Glutamatergic neuron (in vitro differentiated cells): ENCODE results near the gene THSD4. TPM values are rescaled to one million over a fixed set of nuclear protein-coding genes. Genes with fewer than 3 reads are reported as not detected.
"Not testable (repeated sequence)": the region's sequence is repeated elsewhere in the genome, so short reads cannot be mapped to it uniquely, and the experiment has no call there.

Experiments
- DNase-seq: peaks from one replicate; pipeline ENCODE4 v3.0.0; 2022
- H3K27ac Mint-ChIP-seq: one replicate; pipeline ENCODE4 v1.8.0; 2020; ENCODE audit warnings: mild to moderate bottlenecking, mixed read lengths, inconsistent platforms; ENCODE audit not compliant: unreplicated experiment
- H3K27me3 Mint-ChIP-seq: one replicate; pipeline ENCODE4 v1.8.0; 2020; ENCODE audit warnings: mild to moderate bottlenecking, moderate library complexity, mixed read lengths, inconsistent platforms; ENCODE audit not compliant: unreplicated experiment
- H3K36me3 Mint-ChIP-seq: one replicate; pipeline ENCODE4 v1.8.0; 2020; ENCODE audit warnings: mild to moderate bottlenecking, mixed read lengths, inconsistent platforms; ENCODE audit not compliant: unreplicated experiment
- H3K4me1 Mint-ChIP-seq: one replicate; pipeline ENCODE4 v1.8.0; 2020; ENCODE audit warnings: mild to moderate bottlenecking, low read depth, mixed read lengths, inconsistent platforms; ENCODE audit not compliant: unreplicated experiment
- H3K4me3 Mint-ChIP-seq: one replicate; pipeline ENCODE4 v1.8.0; 2020; ENCODE audit warnings: mild to moderate bottlenecking, mixed read lengths, inconsistent platforms; ENCODE audit not compliant: unreplicated experiment
- H3K9me3 Mint-ChIP-seq: one replicate; pipeline ENCODE4 v1.8.0; 2020; ENCODE audit warnings: mild to moderate bottlenecking, moderate library complexity, mixed read lengths, inconsistent platforms; ENCODE audit not compliant: unreplicated experiment
- total RNA-seq: library from RNA; stranded (reverse); fragmentation: NEBNext Ultra II Directional; extraction: Animal tissue kit (Norgen Biotek cat#: 25700); gene quantifications from one replicate; pipeline ENCODE4 v1.2.1, GENCODE V29; 2021; ENCODE audit not compliant: unreplicated experiment
- TF ChIP-seq, protein P1 (sequence below): fragments of 200-600 bp; sonication (generic); IDR thresholded peaks from one replicate; pipeline ENCODE4 v1.5.0; 2021; ENCODE audit not compliant: partially characterized antibody, unreplicated experiment

The THSD4 gene
- total RNA-seq, 1 donor from 2014 or later: 12.3 TPM

GRCh38 chr15:71312194-71312708 is 197.0 kb downstream of the THSD4 start:
- Mint-ChIP-seq H3K36me3 (peaks cover 10% of the 10 kb centered on the region), H3K27me3 (peaks cover 1% of the 10 kb centered on the region), H3K4me3 (no peak overlapping the region), H3K9me3 (no peaks in the 10 kb centered on the region), H3K27ac (no peak overlapping the region), H3K4me1 (no peaks in the 10 kb centered on the region)
- no peak for DNase-seq
- TF ChIP-seq, protein P1, sequence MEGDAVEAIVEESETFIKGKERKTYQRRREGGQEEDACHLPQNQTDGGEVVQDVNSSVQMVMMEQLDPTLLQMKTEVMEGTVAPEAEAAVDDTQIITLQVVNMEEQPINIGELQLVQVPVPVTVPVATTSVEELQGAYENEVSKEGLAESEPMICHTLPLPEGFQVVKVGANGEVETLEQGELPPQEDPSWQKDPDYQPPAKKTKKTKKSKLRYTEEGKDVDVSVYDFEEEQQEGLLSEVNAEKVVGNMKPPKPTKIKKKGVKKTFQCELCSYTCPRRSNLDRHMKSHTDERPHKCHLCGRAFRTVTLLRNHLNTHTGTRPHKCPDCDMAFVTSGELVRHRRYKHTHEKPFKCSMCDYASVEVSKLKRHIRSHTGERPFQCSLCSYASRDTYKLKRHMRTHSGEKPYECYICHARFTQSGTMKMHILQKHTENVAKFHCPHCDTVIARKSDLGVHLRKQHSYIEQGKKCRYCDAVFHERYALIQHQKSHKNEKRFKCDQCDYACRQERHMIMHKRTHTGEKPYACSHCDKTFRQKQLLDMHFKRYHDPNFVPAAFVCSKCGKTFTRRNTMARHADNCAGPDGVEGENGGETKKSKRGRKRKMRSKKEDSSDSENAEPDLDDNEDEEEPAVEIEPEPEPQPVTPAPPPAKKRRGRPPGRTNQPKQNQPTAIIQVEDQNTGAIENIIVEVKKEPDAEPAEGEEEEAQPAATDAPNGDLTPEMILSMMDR: no peak

GRCh38 chr15:71312731-71313460 is 197.6 kb downstream of the THSD4 start:
- no peak overlapping the region for H3K4me3 Mint-ChIP-seq
- no peaks in the 10 kb centered on the region for H3K4me1 Mint-ChIP-seq
- H3K36me3 Mint-ChIP-seq: peaks cover 12% of the 10 kb centered on the region
- DNase-seq: no peak
- no peaks in the 10 kb centered on the region for H3K9me3 Mint-ChIP-seq
- H3K27ac Mint-ChIP-seq: no peak overlapping the region
- H3K27me3 Mint-ChIP-seq: peaks cover 2% of the 10 kb centered on the region
- TF ChIP-seq, protein P1: no peak

DNA sequence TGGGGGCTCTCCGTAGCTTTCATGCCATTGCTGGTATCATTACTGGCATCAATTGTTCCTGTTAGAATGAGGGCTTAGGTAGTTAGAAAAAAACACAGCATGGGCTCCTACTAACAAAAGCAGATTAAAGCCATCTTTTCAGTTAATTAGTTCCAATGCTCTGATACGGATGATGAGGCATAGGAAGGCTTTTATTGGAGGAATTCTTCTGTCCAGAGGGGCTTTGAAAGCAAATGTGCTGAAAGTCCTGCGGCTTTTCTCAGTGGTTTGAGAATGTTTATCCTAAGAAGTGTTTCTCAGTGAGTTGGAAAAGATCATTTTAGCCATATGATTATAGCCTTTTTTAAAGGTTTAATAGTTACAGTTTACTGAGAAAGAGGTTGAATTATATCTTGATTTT is 198.5 kb downstream of the THSD4 start:
- H3K9me3 Mint-ChIP-seq: no peaks in the 10 kb centered on the region
- DNase-seq: no peak
- peaks cover 12% of the 10 kb centered on the region for H3K36me3 Mint-ChIP-seq
- H3K27me3 Mint-ChIP-seq: peaks cover 2% of the 10 kb centered on the region
- no peak overlapping the region for H3K4me3 Mint-ChIP-seq
- H3K27ac Mint-ChIP-seq: no peak overlapping the region
- H3K4me1 Mint-ChIP-seq: no peaks in the 10 kb centered on the region
- TF ChIP-seq, protein P1: no peak

DNA sequence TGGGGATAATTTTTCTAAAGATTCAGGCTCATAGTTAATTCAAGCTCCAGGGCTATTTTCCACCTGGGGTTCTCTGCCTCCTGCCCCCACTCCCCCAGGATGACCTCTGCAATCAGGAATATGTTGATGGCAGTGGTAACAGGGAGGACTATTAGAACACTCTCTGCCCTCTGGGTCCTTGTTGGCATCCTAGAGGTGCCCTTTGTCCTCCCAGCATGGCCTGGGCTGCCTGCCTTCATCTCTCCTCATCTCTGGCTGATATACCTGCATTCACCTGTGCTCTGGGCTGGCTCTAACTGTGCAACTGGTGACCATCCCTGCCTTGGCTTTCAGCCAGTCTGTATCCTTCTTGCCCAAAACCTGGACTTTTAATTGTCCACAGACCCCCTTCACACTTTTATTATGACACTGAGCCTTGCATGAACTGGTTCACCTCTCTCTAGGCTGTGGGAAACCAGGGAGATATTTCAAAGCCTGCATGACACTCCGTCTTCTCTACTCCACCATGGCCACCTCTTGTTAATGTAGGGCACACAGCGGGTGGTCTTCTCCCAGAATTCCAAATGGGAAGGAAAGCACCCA is 199.8 kb downstream of the THSD4 start:
- Mint-ChIP-seq H3K36me3 (peaks cover 12% of the 10 kb centered on the region), H3K27ac (no peak overlapping the region), H3K9me3 (no peaks in the 10 kb centered on the region), H3K4me3 (no peak overlapping the region), H3K4me1 (no peaks in the 10 kb centered on the region), H3K27me3 (peaks cover 2% of the 10 kb centered on the region)
- TF ChIP-seq, protein P1: no peak
- no peak for DNase-seq

DNA sequence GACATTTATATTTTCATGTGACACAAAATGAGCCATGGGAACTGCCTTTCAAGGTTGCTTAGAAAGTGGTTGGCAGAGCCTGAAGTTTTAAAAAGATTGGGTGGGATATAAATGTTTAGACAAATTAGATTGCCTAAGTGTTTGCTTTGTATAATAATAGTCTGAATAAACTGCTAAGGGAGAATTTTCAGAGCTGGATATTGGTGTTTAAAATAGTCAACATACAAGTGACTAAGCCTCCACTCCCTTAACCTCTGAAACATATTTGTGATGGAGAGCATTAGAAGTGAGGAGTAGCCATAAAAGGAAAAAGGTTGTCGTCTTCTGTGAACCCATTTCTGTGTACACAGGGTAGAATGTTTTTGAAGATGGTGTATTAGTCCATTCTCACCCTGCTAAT is 201.6 kb downstream of the THSD4 start:
- no peaks in the 10 kb centered on the region for H3K9me3 Mint-ChIP-seq
- no peak overlapping the region for H3K27ac Mint-ChIP-seq
- no peaks in the 10 kb centered on the region for H3K4me1 Mint-ChIP-seq

GRCh38 chr15:71319424-71319823 is 204.2 kb downstream of the THSD4 start:
- not testable (repeated sequence) for H3K36me3 Mint-ChIP-seq, H3K9me3 Mint-ChIP-seq, H3K27ac Mint-ChIP-seq, H3K4me1 Mint-ChIP-seq, H3K27me3 Mint-ChIP-seq, DNase-seq, H3K4me3 Mint-ChIP-seq

More for the DNA sequence above, 201.6 kb downstream of the THSD4 start:
- DNase-seq: no peak
- TF ChIP-seq, protein P1: no peak
- Mint-ChIP-seq H3K36me3 (peaks cover 12% of the 10 kb centered on the region), H3K27me3 (peaks cover 2% of the 10 kb centered on the region), H3K4me3 (no peak overlapping the region)
